Mucosa of descending colon (tissue), 3 donors: Measurements from ENCODE around the gene GFPT2. TPM values are rescaled to one million over a fixed set of nuclear protein-coding genes. Genes with fewer than 3 reads are reported as not detected.

ENCODE experiments used
- ATAC-seq: fragments of 200-7000 bp; cut with Tn5 transposase; one replicate; pipeline ENCODE4 v1.9.1; 2020; ENCODE audit warnings: mild to moderate bottlenecking, moderate library complexity
- DNase-seq, 3 donors: peaks; one replicate each; pipeline ENCODE4 v3.0.0-alpha.2; 2020
- H3K36me3 ChIP-seq: fragments of 200-600 bp; one replicate; pipeline ENCODE4 v1.8.0; 2021; ENCODE audit warnings: low read depth, mild to moderate bottlenecking
- H3K4me1 ChIP-seq: fragments of 200-600 bp; one replicate; pipeline ENCODE4 v1.8.0; 2021; ENCODE audit warnings: low read depth, mild to moderate bottlenecking
- H3K4me3 ChIP-seq: fragments of 200-600 bp; one replicate; pipeline ENCODE4 v1.8.0; 2021; ENCODE audit warnings: mild to moderate bottlenecking
- H3K9me3 ChIP-seq: fragments of 200-600 bp; one replicate; pipeline ENCODE4 v1.8.0; 2021; ENCODE audit warnings: mild to moderate bottlenecking
- CTCF ChIP-seq: fragments of 200-600 bp; IDR thresholded peaks from one replicate; pipeline ENCODE4 v1.8.0; 2022; ENCODE audit warnings: antibody characterized with exemption, mild to moderate bottlenecking
- intact Hi-C, 2 donors: fragments of 100-400 bp; cut with DNase I in 1 of 2; cut with micrococcal nuclease in 1 of 2; formaldehyde crosslinking; loops; one replicate each; pipeline versions ENCODE4 v1.11.0 to v1.11.1; 2022; cut with DNase I, micrococcal nuclease
- total RNA-seq, 3 donors: library from RNA; stranded (reverse); fragmentation: NEBNext Ultra II Directional in 2 of 3; extraction: Animal tissue kit (Norgen Biotek cat#: 25700) in 2 of 3; gene quantifications; one replicate each; pipeline versions ENCODE4 v1.2.1 to v1.2.4, GENCODE V29; 2021 to 2023
- donor health status: DM: no; HTN: no; CAD: no; lungs with moderate emphysema.
- donor health status: DM: no; HTN: no; CAD: no.
- donor health status: DM: no; HTN: yes; CAD: no.

The GFPT2 gene
- total RNA-seq, 3 donors from 2014 or later: 1.3 to 17.4 (median 7.9) TPM

- Histone ChIP-seq H3K9me3 (peaks cover 92% of the 10 kb centered on the region), H3K4me1 (no peaks in the 10 kb centered on the region), H3K36me3 (peaks cover 10% of the 10 kb centered on the region), H3K4me3 (no peak overlapping the region)
- intact Hi-C loops: no loop called here
- ATAC-seq (no peak), DNase-seq (no peak)
- no peak for TF ChIP-seq CTCF
Measured at GRCh38 chr5:180251141-180251540, 102.0 kb downstream of the GFPT2 start.

Other genes with a start within 250 kb of the GFPT2 start
- gene RASGEF1C, start 144.1 kb downstream of the GFPT2 start, total RNA-seq: 1 to 10 TPM in 1 of 3 donors, under 1 TPM in 2; 0.17 to 1.9 (median 0.65) TPM
- 10 to 100 TPM; 37.4 to 54.1 (median 41.3) TPM for gene MAPK9, start 61.3 kb downstream of the GFPT2 start, total RNA-seq
- gene CNOT6, start 141.0 kb upstream of the GFPT2 start, total RNA-seq: 10 to 100 TPM; 20.9 to 33.7 (median 25.2) TPM
- gene SCGB3A1, start 238.2 kb upstream of the GFPT2 start, total RNA-seq: not detected